K562 (cell line): ENCODE measurements around the gene LYPD4. TPM values are rescaled to one million over a fixed set of nuclear protein-coding genes. Genes with fewer than 3 reads are reported as not detected.
A peak's percentile ranks its signal among the peaks of the same experiment; 100 is the strongest.

Experiments
- ATAC-seq: fragments of 200-7000 bp; cut with Tn5 transposase; 3 replicates; pipeline ENCODE4 v1.9.1; 2020; ENCODE audit warnings: moderate library complexity
- BruUV-seq: library from RNA; stranded (reverse); fragments of 400-500 nt; replicated peaks from 2 replicates; lab custom pipeline; 2021; lab: Mats Ljungman, UMichigan
- CTCF ChIA-PET: fragments of 300-600 bp; formaldehyde crosslinking; extraction: SDS; loops from one replicate; lab custom pipeline; 2021; ENCODE audit warnings: low intra/inter-chr PET ratio; lab: Yijun Ruan, JAX
- POLR2A ChIA-PET: fragments of 300-600, 350-650 bp; sonication (Branson Sonifier 250); formaldehyde crosslinking; extraction: SDS; loops from one replicate; lab custom pipeline; 2021; ENCODE audit warnings: antibody characterized with exemption, inconsistent platforms; lab: Yijun Ruan, JAX
- DNase-seq, 4 experiments: peaks; one replicate each; pipeline versions ENCODE4 v3.0.0 to v3.0.0-alpha.2; 2011 to 2018; ENCODE audit warnings: low spot score in 3 of 4, mixed read lengths in 3 of 4; ENCODE audit errors: extremely low read depth in 1 of 4
- FAIRE-seq: peaks from 2 replicates; lab custom pipeline; 2011; peaks lifted over from hg19 to GRCh38; lab: Jason Lieb, UNC
- H2AFZ ChIP-seq: 2 replicates; pipeline ENCODE4 v1.6.0; 2011; ENCODE audit warnings: low read depth, low read length, control low read depth, inconsistent platforms
- H3K27ac ChIP-seq: fragments of 200-600 bp; 3 replicates; pipeline ENCODE4 v1.8.0; 2011; ENCODE audit warnings: low read depth, mild to moderate bottlenecking, control low read depth, inconsistent platforms, low read length, moderate library complexity, mixed read lengths; ENCODE audit errors: extremely low read depth
- H3K27me3 ChIP-seq, 2 experiments: fragments of 300-600 bp in 1 of 2; 2 replicates in 1 of 2; 3 replicates in 1 of 2; pipeline versions ENCODE4 v1.6.0 to v1.8.0; 2011; ENCODE audit warnings: inconsistent platforms in 2 of 2, low read length in 2 of 2, mild to moderate bottlenecking in 1 of 2, mixed read lengths in 1 of 2, moderate library complexity in 1 of 2; ENCODE audit not compliant: control insufficient read depth in 2 of 2, insufficient read depth in 2 of 2
- H3K36me3 ChIP-seq: fragments of 300-600 bp; 3 replicates; pipeline ENCODE4 v1.8.0; 2011; ENCODE audit warnings: mild to moderate bottlenecking, low read length, inconsistent platforms; ENCODE audit not compliant: control insufficient read depth, insufficient read depth
- H3K4me1 ChIP-seq, 2 experiments: fragments of 200-600 bp in 1 of 2; replicated peaks in 1 of 2; 2 replicates in 1 of 2; 3 replicates in 1 of 2; pipeline versions ENCODE4 v1.5.1 to v1.8.0; 2011; ENCODE audit warnings: inconsistent platforms in 2 of 2, low read length in 2 of 2, mild to moderate bottlenecking in 1 of 2, mixed read lengths in 1 of 2, moderate library complexity in 1 of 2; ENCODE audit not compliant: control insufficient read depth in 2 of 2, insufficient read depth in 2 of 2
- H3K4me2 ChIP-seq: 2 replicates; pipeline ENCODE4 v1.6.1; 2011; ENCODE audit warnings: low read length, control low read depth, inconsistent platforms, mixed read lengths; ENCODE audit not compliant: insufficient read depth
- H3K4me3 ChIP-seq: fragments of 200-600 bp; sonication (generic), shearing (Covaris generic); 2 replicates; pipeline ENCODE4 v1.5.1; 2016; ENCODE audit warnings: control low read depth, inconsistent platforms
- H3K79me2 ChIP-seq: fragments of 200-600 bp; 3 replicates; pipeline ENCODE4 v1.8.0; 2011; ENCODE audit warnings: low read length, inconsistent platforms; ENCODE audit not compliant: control insufficient read depth, insufficient read depth
- H3K9ac ChIP-seq, 2 experiments: 2 replicates each; pipeline versions ENCODE4 v1.6.0 to v1.6.1; 2011; ENCODE audit warnings: low read depth in 2 of 2, low read length in 2 of 2, control low read depth in 1 of 2, inconsistent platforms in 1 of 2, mild to moderate bottlenecking in 1 of 2, mixed read lengths in 1 of 2; ENCODE audit not compliant: insufficient read depth in 1 of 2
- H3K9me1 ChIP-seq: one replicate; pipeline ENCODE4 v1.6.0; 2011; ENCODE audit warnings: inconsistent platforms, mild to moderate bottlenecking, low read length, moderate library complexity; ENCODE audit not compliant: control insufficient read depth, insufficient read depth
- H3K9me3 ChIP-seq: replicated peaks from 2 replicates; pipeline ENCODE4 v1.5.1; 2011; ENCODE audit warnings: low read depth, low read length, inconsistent platforms; ENCODE audit not compliant: control insufficient read depth, insufficient read depth
- H4K20me1 ChIP-seq: replicated peaks from 2 replicates; pipeline ENCODE4 v1.6.1; 2011; ENCODE audit warnings: low read length, inconsistent platforms, mixed read lengths; ENCODE audit not compliant: control insufficient read depth, insufficient read depth
- BCOR ChIP-seq: fragments of 450-650 bp; IDR thresholded peaks from 2 replicates; pipeline ENCODE4 v1.6.1; 2016
- CBFA2T2 ChIP-seq: fragments of 450-650 bp; conservative IDR thresholded peaks from 2 replicates; pipeline ENCODE4 v1.6.1; 2017; ENCODE audit warnings: mild to moderate bottlenecking
- CBX8 ChIP-seq: fragments of 200-600 bp; sonication (generic); IDR thresholded peaks from 2 replicates; pipeline ENCODE4 v1.6.1; 2012; ENCODE audit warnings: borderline replicate concordance, mixed run types, low read depth, mild to moderate bottlenecking, moderate library complexity, mixed read lengths, low read length, control low read depth, inconsistent platforms; ENCODE audit not compliant: poor library complexity, severe bottlenecking; ENCODE audit errors: extremely low read depth
- FOXJ2 ChIP-seq: fragments of 200-800 bp; sonication (Bioruptor generic); IDR thresholded peaks from 2 replicates; pipeline ENCODE4 v1.6.1; 2016; ENCODE audit warnings: missing genetic modification characterization, missing compliant biosample characterization
- HLTF ChIP-seq: fragments of 450-650 bp; IDR thresholded peaks from 2 replicates; pipeline ENCODE4 v1.6.1; 2016
- NFIC ChIP-seq: fragments of 450-650 bp; IDR thresholded peaks from 2 replicates; pipeline ENCODE4 v1.6.1; 2017; ENCODE audit warnings: mild to moderate bottlenecking, inconsistent platforms
- PHF21A ChIP-seq: fragments of 450-650 bp; IDR thresholded peaks from 2 replicates; pipeline ENCODE4 v1.6.1; 2017; ENCODE audit warnings: low read depth, borderline replicate concordance
- SNIP1 ChIP-seq: fragments of 450-650 bp; IDR thresholded peaks from 2 replicates; pipeline ENCODE4 v1.7.1; 2017; ENCODE audit warnings: low read depth, mild to moderate bottlenecking
- SREBF2 ChIP-seq: sonication (generic); formaldehyde crosslinking; IDR thresholded peaks from 2 replicates; pipeline ENCODE4 v1.4.0; 2020; ENCODE audit warnings: mild to moderate bottlenecking, missing genetic modification reagents
- TAF15 ChIP-seq: fragments of 200-400 bp; formaldehyde crosslinking; IDR thresholded peaks from 2 replicates; pipeline ENCODE4 v1.6.1; 2017; ENCODE audit warnings: mild to moderate bottlenecking, low read depth, low read length, moderate library complexity
- TAF9B ChIP-seq: fragments of 450-650 bp; IDR thresholded peaks from 2 replicates; pipeline ENCODE4 v1.6.1; 2018; ENCODE audit warnings: mild to moderate bottlenecking; ENCODE audit not compliant: partially characterized antibody
- THRB ChIP-seq: fragments of 450-650 bp; formaldehyde crosslinking; conservative IDR thresholded peaks from 2 replicates; pipeline ENCODE4 v1.4.0; 2022; ENCODE audit warnings: mild to moderate bottlenecking, missing genetic modification characterization
- ZBTB8A ChIP-seq: fragments of 450-650 bp; IDR thresholded peaks from 2 replicates; pipeline ENCODE4 v1.6.1; 2018; ENCODE audit warnings: mild to moderate bottlenecking, moderate library complexity; ENCODE audit not compliant: partially characterized antibody
- ZNF121 ChIP-seq: sonication (generic); formaldehyde crosslinking; conservative IDR thresholded peaks from 2 replicates; pipeline ENCODE4 v1.8.0; 2022; ENCODE audit warnings: missing genetic modification reagents
- WGBS: fragments of 100-300 bp; shearing (Covaris generic); methylation state at CpG from one replicate; pipeline ENCODE4 v1.1.6; 2016; ENCODE audit warnings: low coverage, mixed read lengths; ENCODE audit not compliant: insufficient coverage; ENCODE audit errors: missing lambda C conversion rate; 5-methylcytosine and 5-hydroxymethylcytosine counted together
- in situ Hi-C: fragments of 300-500 bp; cut with MboI; formaldehyde crosslinking; loops from 4 replicates; pipeline ENCODE4 v1.15.0; 2018; ENCODE audit warnings: inconsistent platforms, mixed read lengths
- intact Hi-C: fragments of 100-400 bp; cut with micrococcal nuclease; formaldehyde crosslinking; loops from 2 replicates; pipeline ENCODE4 v1.14.2; 2022
- polyA plus RNA-seq, 8 experiments: library from polyadenylated mRNA; depleted of rRNA in 4 of 8; stranded (reverse) in 5 of 8; unstranded in 3 of 8; fragments of >200 nt; fragmentation: Nextera tagmentation in 2 of 8; fragmentation: Illumina TruSeq in 1 of 8; extraction: Ambion mirVana in 2 of 8; extraction: Trizol in 1 of 8; gene quantifications; 2 replicates each; pipeline versions ENCODE4 v1.2.1 to v1.2.3, GENCODE V29; 2011 to 2014; ENCODE audit warnings: inconsistent platforms in 1 of 8, missing spikeins in 1 of 8
- total RNA-seq, 7 experiments: library from RNA; depleted of rRNA in 6 of 7; stranded (reverse); fragments of >200 nt in 6 of 7; fragmentation: Illumina TruSeq in 2 of 7; extraction: Trizol in 2 of 7; gene quantifications; 2 replicates each; pipeline versions ENCODE4 v1.2.1 to v1.2.3, GENCODE V29; 2011 to 2021; ENCODE audit warnings: low replicate concordance in 1 of 7
- TF ChIP-seq, protein P1 (sequence below): sonication (generic); formaldehyde crosslinking; IDR thresholded peaks from 2 replicates; pipeline ENCODE4 v1.8.0; 2022; ENCODE audit warnings: mild to moderate bottlenecking, missing genetic modification reagents

The LYPD4 gene
- total and polyA plus RNA-seq, 9 of the 15 experiments (the other 6 are each of a cell fraction or from before 2014, with no cell fraction given): 0.11 TPM; not detected in 8

DNA sequence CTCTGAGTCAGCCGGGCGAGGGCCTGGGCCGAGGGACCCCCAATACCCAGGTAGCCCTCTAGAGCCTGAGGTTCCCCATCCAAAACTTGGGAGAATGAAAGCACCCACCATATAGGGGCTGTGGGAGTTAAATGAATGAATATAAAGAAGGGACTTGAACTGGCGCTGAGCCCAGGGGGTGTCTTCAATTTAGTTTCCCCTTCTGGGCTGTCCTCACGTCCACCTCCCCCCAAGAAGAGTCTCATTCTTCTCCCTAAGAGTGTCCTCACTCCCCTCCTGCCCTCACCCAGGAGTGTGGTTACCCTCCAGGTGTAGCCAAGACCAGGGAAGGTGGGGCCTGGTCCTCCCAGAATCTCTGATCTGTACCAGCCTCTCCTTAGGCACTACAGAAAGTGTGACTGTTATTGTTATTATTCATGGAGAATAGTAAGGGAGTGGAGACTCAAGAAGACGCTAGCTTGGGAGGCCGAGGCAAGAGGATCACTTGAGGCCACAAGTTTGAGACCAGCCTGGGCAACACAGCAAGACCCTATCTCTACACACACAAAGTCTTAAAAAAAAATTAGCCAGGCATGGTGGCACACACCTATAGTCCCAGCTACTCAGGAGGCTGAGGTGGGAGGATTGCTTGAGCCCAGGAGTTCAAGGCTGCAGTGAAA, 35.3 kb upstream of the LYPD4 start:
- Histone ChIP-seq H3K9ac (peak overlapping the region in 1 of 2 experiments; percentile 59; a peak in 1 of 4 replicates), H3K27me3 (no peaks in the 10 kb centered on the region), H3K4me1 (peaks cover 35 to 68% of the 10 kb centered on the region in 2 experiments), H3K9me3 (no peaks in the 10 kb centered on the region), H3K9me1 (no peaks in the 10 kb centered on the region), H3K79me2 (peaks cover 13% of the 10 kb centered on the region), H4K20me1 (no peaks in the 10 kb centered on the region), H3K27ac (no peak overlapping the region), H3K36me3 (no peaks in the 10 kb centered on the region; the same call in 2 of the 3 replicates), H2AFZ (no peak overlapping the region), H3K4me3 (no peak overlapping the region), H3K4me2 (no peak overlapping the region)
- no peak for ATAC-seq
- BruUV-seq: no TSS peak
- CTCF ChIA-PET: no interaction called here
- WGBS: 72% methylated on average over 5 of the region's 7 CpGs
- intact Hi-C loops: no loop called here
- no peak for DNase-seq
- no peak for FAIRE-seq
- POLR2A ChIA-PET: interaction anchor here (0.7 to 1.3 kb wide), 3 partner anchors 17 to 159 kb away, joined by 3 to 6 read pairs (median 5); partner anchors contain the start of gene RPS19
- in situ Hi-C loops: no loop called here
- TF ChIP-seq PHF21A (no peak), NFIC (peak; percentile 68), HLTF (no peak), FOXJ2 (tag) (no peak), TAF15 (no peak), CBFA2T2 (no peak), BCOR (0 out of 2 replicates have a peak, but pooled peaks have one; percentile 21), SREBF2 (no peak), CBX8 (no peak), ZBTB8A (no peak), TAF9B (no peak), THRB (no peak), SNIP1 (no peak), ZNF121 (peak; percentile 42; the same call in 1 of the 2 replicates)
- TF ChIP-seq, protein P1, sequence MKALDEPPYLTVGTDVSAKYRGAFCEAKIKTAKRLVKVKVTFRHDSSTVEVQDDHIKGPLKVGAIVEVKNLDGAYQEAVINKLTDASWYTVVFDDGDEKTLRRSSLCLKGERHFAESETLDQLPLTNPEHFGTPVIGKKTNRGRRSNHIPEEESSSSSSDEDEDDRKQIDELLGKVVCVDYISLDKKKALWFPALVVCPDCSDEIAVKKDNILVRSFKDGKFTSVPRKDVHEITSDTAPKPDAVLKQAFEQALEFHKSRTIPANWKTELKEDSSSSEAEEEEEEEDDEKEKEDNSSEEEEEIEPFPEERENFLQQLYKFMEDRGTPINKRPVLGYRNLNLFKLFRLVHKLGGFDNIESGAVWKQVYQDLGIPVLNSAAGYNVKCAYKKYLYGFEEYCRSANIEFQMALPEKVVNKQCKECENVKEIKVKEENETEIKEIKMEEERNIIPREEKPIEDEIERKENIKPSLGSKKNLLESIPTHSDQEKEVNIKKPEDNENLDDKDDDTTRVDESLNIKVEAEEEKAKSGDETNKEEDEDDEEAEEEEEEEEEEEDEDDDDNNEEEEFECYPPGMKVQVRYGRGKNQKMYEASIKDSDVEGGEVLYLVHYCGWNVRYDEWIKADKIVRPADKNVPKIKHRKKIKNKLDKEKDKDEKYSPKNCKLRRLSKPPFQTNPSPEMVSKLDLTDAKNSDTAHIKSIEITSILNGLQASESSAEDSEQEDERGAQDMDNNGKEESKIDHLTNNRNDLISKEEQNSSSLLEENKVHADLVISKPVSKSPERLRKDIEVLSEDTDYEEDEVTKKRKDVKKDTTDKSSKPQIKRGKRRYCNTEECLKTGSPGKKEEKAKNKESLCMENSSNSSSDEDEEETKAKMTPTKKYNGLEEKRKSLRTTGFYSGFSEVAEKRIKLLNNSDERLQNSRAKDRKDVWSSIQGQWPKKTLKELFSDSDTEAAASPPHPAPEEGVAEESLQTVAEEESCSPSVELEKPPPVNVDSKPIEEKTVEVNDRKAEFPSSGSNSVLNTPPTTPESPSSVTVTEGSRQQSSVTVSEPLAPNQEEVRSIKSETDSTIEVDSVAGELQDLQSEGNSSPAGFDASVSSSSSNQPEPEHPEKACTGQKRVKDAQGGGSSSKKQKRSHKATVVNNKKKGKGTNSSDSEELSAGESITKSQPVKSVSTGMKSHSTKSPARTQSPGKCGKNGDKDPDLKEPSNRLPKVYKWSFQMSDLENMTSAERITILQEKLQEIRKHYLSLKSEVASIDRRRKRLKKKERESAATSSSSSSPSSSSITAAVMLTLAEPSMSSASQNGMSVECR (CRISPR knock-in tag): no peak
